ENCODE measurements around the gene BNC2.
A peak's percentile ranks its signal among the peaks of the same experiment; 100 is the strongest.
"Not testable (repeated sequence)": the region's sequence is repeated elsewhere in the genome, so short reads cannot be mapped to it uniquely, and the experiment has no call there.

BNC2 gene

DNA sequence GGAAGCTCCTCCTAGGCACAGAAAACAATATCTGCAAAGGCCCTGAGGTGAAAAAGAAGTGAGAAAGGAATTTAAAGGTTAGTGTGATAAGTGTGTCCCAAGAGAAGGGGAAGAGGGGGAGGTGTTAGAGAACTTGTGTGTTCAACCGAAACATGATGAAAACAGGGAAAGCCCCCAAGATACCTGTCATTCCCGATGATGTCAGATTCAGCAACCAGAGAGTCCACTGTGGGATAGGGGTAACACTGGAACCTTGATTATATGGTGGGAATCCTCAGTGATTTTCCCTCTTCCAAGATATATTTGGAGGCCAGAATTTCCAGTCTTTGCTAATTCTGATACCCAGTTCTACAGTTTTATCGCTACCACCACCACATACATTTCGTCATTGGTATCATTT, 15.5 kb upstream of the BNC2 start:
- Histone ChIP-seq H3K4me1 (ENCODE audit: insufficient read depth, poor library complexity, severe bottlenecking) (no peaks in the 10 kb centered on the region), H3K36me3 (ENCODE audit: low read depth) (no peaks in the 10 kb centered on the region), H3K27ac (ENCODE audit: poor library complexity, severe bottlenecking) (no peak overlapping the region), H3K27me3 (ENCODE audit: insufficient read depth, poor library complexity, severe bottlenecking) (no peaks in the 10 kb centered on the region), H3K4me3 (ENCODE audit: severe bottlenecking) (no peak overlapping the region), H3K9me3 (ENCODE audit: severe bottlenecking) (no peaks in the 10 kb centered on the region)
- ATAC-seq (ENCODE audit: low read depth) (no peak), DNase-seq (ENCODE audit: low spot score) (no peak)
- TF ChIP-seq, protein P1, sequence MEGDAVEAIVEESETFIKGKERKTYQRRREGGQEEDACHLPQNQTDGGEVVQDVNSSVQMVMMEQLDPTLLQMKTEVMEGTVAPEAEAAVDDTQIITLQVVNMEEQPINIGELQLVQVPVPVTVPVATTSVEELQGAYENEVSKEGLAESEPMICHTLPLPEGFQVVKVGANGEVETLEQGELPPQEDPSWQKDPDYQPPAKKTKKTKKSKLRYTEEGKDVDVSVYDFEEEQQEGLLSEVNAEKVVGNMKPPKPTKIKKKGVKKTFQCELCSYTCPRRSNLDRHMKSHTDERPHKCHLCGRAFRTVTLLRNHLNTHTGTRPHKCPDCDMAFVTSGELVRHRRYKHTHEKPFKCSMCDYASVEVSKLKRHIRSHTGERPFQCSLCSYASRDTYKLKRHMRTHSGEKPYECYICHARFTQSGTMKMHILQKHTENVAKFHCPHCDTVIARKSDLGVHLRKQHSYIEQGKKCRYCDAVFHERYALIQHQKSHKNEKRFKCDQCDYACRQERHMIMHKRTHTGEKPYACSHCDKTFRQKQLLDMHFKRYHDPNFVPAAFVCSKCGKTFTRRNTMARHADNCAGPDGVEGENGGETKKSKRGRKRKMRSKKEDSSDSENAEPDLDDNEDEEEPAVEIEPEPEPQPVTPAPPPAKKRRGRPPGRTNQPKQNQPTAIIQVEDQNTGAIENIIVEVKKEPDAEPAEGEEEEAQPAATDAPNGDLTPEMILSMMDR (IDR thresholded peaks at IDR 0.05; ENCODE audit: poor library complexity, severe bottlenecking) = no peak

DNA sequence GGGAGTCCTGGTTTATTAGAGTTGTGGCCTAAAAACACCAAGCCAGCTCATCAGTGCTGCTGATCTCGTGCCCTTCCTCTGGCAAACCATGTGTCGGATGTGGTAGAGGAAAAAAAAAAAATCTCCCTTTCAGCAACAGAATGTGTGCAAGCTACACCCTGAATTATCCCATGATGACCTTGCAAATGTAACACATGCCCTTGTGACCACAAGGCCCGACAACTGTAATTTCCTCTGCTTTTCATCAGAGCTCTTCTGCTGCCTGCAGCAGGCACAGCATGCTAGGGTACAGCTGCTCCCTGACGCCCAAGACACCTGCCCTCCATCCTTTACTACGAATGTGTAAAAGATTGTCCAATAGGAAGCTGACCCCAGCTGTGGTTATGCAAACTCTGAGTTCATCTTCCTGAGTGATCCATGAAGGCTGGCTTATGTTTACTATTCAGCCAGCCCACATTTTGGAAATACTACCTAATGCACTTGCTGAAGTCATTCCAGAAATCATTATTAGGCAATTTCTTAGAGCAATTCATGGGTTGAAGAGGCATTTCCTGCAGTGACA, 14.6 kb upstream of the BNC2 start:
- no peaks in the 10 kb centered on the region for H3K27me3 ChIP-seq (ENCODE audit: insufficient read depth, poor library complexity, severe bottlenecking)
- H3K4me3 ChIP-seq (ENCODE audit: severe bottlenecking) = no peak overlapping the region
- H3K9me3 ChIP-seq (ENCODE audit: severe bottlenecking) = no peaks in the 10 kb centered on the region
- ATAC-seq (ENCODE audit: low read depth) (peak; percentile 21; the same call in 1 of the 3 replicates), DNase-seq (ENCODE audit: low spot score) (no peak)
- no peaks in the 10 kb centered on the region for H3K4me1 ChIP-seq (ENCODE audit: insufficient read depth, poor library complexity, severe bottlenecking)
- TF ChIP-seq, protein P1 (IDR thresholded peaks at IDR 0.05; ENCODE audit: poor library complexity, severe bottlenecking) = no peak
- no peaks in the 10 kb centered on the region for H3K36me3 ChIP-seq (ENCODE audit: low read depth)
- no peak overlapping the region for H3K27ac ChIP-seq (ENCODE audit: poor library complexity, severe bottlenecking)

DNA sequence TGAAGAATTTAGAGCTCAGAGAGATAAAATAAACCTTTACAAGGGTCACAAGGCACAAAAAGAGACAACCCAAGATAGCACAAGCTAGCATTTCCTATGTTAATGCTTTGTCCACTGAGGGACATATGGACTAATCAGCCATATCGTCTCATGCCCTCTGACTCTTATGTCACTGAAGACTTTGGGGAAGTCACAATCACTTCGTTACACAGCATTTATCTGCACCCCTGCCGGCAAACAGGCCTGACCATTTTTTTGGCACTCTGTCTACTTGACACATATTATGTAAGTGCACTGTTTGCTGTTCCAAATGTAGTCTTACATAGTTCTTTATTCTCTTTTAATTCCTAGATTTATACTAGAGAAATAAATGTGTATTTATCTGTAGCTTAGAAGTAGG, 13.9 kb upstream of the BNC2 start:
- no peak for DNase-seq (ENCODE audit: low spot score)
- no peaks in the 10 kb centered on the region for H3K9me3 ChIP-seq (ENCODE audit: severe bottlenecking)
- no peaks in the 10 kb centered on the region for H3K27me3 ChIP-seq (ENCODE audit: insufficient read depth, poor library complexity, severe bottlenecking)
- ATAC-seq (ENCODE audit: low read depth) = no peak
- no peak overlapping the region for H3K4me3 ChIP-seq (ENCODE audit: severe bottlenecking)
- no peak overlapping the region for H3K27ac ChIP-seq (ENCODE audit: poor library complexity, severe bottlenecking)
- no peaks in the 10 kb centered on the region for H3K36me3 ChIP-seq (ENCODE audit: low read depth)
- TF ChIP-seq, protein P1 (IDR thresholded peaks at IDR 0.05; ENCODE audit: poor library complexity, severe bottlenecking) = no peak
- H3K4me1 ChIP-seq (ENCODE audit: insufficient read depth, poor library complexity, severe bottlenecking) = no peaks in the 10 kb centered on the region

DNA sequence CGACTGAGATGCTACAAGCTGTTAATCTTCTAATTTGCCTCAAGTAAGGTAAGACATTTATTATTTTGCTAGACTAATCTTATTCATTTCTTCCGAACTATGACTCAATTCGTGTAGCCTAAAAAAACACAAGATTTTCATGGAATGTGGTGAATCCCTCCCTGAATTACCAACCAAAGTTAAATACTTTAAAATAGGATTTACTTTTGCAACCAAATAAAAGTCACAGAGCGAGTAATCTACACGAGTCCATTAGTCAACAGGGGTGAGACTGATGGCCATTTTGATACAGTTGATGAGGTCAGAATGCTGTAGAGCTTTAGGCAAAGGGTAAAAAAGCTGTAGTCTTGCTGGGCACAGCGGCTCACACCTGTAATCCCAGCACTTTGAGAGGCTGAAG, 13.1 kb upstream of the BNC2 start:
- Histone ChIP-seq H3K4me3 (ENCODE audit: severe bottlenecking) (no peak overlapping the region), H3K27ac (ENCODE audit: poor library complexity, severe bottlenecking) (no peak overlapping the region), H3K27me3 (ENCODE audit: insufficient read depth, poor library complexity, severe bottlenecking) (no peaks in the 10 kb centered on the region), H3K36me3 (ENCODE audit: low read depth) (no peaks in the 10 kb centered on the region), H3K9me3 (ENCODE audit: severe bottlenecking) (no peaks in the 10 kb centered on the region), H3K4me1 (ENCODE audit: insufficient read depth, poor library complexity, severe bottlenecking) (no peaks in the 10 kb centered on the region)
- TF ChIP-seq, protein P1 (IDR thresholded peaks at IDR 0.05; ENCODE audit: poor library complexity, severe bottlenecking) = no peak
- ATAC-seq (ENCODE audit: low read depth) (no peak), DNase-seq (ENCODE audit: low spot score) (no peak)

DNA sequence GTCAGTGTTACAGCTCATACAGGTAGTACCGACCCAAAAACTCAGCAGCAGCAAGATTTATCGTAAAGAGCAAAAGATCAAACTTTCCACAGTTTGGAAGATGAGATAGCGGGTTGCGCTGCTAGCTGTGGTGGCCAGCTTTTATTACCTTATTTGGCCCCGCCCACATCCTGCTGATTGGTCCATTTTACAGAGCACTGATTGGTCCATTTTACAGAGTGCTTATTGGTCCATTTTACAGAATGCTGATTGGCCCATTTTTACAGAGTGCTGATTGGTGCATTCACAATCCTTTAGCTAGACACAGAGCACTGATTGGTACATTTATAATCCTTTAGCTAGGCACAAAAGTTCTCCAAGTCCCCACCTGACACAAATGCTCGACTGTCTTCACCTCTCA, 12.0 kb upstream of the BNC2 start:
- H3K9me3 ChIP-seq (ENCODE audit: severe bottlenecking); H3K36me3 ChIP-seq (ENCODE audit: low read depth); ATAC-seq (ENCODE audit: low read depth); H3K27me3 ChIP-seq (ENCODE audit: insufficient read depth, poor library complexity, severe bottlenecking); DNase-seq (ENCODE audit: low spot score); H3K4me3 ChIP-seq (ENCODE audit: severe bottlenecking); H3K27ac ChIP-seq (ENCODE audit: poor library complexity, severe bottlenecking); H3K4me1 ChIP-seq (ENCODE audit: insufficient read depth, poor library complexity, severe bottlenecking): not testable (repeated sequence)

Measured in RWPE2 (cell line).